Lower leg skin (tissue), 4 donors: ENCODE data around the gene CAMKK1. TPM values are rescaled to one million over a fixed set of nuclear protein-coding genes. Genes with fewer than 3 reads are reported as not detected.

Source experiments
- DNase-seq, 2 donors: peaks; one replicate each; pipeline ENCODE4 v3.0.0-alpha.2; 2019; ENCODE audit warnings: low spot score in 2 of 2
- H3K4me3 ChIP-seq: fragments of 200-600 bp; sonication (generic); 2 replicates; pipeline ENCODE4 v1.5.1; 2017; ENCODE audit warnings: mild to moderate bottlenecking, low read depth; ENCODE audit not compliant: poor library complexity, severe bottlenecking
- CTCF ChIP-seq, 3 donors: fragments of 450-650 bp; IDR thresholded peaks; one replicate each; pipeline ENCODE4 v1.5.1; 2016; ENCODE audit warnings: antibody characterized with exemption in 3 of 3, mild to moderate bottlenecking in 3 of 3, moderate library complexity in 2 of 3
- POLR2A ChIP-seq, 2 donors: fragments of 450-650 bp; IDR thresholded peaks; one replicate each; pipeline ENCODE4 v1.6.1; 2016 to 2017; ENCODE audit warnings: antibody characterized with exemption in 2 of 2, mild to moderate bottlenecking in 1 of 2, moderate library complexity in 1 of 2
- WGBS, 2 donors: methylation state at CpG; one replicate each; pipeline ENCODE4 v1.1.5; 2018; 5-methylcytosine and 5-hydroxymethylcytosine counted together
- intact Hi-C: fragments of 100-400 bp; cut with DNase I; formaldehyde crosslinking; loops from one replicate; pipeline ENCODE4 v1.15.0; 2023; ENCODE audit warnings: low total_unique reads
- total RNA-seq, 4 donors: library from RNA; depleted of rRNA; stranded (reverse); fragments of >200 nt; gene quantifications; one replicate each; pipeline ENCODE4 v1.1.0, GENCODE V29; 2016

CAMKK1 gene
- total RNA-seq, 4 donors from 2014 or later = 7.3 to 21.2 (median 14.6) TPM

DNA sequence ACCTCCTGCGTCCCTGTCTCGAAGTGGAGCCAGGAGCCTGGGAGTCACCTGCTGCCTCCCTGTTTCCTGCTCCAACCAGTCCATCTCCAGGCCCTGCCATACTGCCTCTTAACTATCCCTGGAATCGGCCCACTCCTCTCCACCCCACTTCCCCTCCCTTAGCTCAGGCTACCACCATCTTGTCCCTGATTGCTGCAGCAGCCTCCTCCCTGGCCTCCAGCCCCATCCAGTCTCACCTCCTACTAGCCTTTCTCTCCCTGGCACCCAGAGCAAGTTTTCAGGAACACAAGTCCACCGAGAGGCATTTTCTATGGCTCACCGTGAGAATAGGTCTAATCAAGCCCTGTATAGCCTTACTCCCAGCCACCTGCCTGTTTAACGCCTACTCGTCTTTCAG lies 865 bp upstream of the CAMKK1 start:
- WGBS, 2 donors = 63 to 67% methylated on average over 7 of the region's 7 CpGs
- no peak for DNase-seq
- no peak overlapping the region for H3K4me3 ChIP-seq
- TF ChIP-seq POLR2A (IDR thresholded peaks at IDR 0.05) = no peak
- intact Hi-C loops = no loop called here

DNA sequence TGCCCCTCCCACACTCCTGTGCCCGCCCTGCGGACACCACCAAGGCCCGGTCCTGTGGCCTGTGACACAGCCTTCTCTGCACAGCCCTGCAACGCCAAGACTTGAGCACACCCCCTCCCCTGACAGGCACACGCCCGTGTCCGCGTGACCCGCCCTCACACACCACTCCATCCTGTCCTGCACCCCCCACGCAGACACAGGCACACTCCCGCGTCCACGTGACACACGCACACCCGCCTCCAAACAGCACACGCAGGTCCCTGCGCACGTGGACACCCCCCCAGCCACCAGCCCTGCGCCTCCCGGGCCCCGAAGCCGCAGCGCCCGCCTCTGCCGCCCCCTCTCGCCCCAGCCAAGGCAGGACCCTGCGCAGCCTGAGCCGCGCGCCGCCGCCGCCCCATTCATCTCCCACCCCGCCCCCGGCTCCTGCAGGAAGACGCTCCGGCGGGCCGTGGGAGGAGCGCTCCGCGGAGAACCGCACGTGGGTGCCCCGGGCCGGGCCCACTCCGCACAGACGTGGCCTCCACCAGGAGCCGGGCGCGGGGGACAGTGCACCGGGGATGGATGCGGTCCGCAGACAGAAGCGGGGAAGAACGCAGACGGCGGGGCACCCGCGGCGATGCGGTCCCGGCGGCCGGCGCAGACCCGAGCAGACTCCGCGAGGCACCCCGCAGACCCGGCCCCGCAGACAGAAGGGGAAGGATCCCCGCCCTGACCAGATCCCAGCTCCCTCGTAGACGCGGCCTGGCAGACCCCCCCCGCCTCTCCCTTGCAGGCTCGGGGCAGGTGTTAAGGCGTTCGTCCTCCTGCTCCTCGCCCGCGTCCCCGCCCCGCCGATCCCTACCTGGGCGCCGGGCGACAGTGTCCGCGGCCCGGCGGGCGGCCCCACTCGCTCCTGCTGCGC lies 506 bp downstream of the CAMKK1 start:
- peak overlapping the region; percentile 58 for H3K4me3 ChIP-seq
- TF ChIP-seq CTCF (IDR thresholded peaks at IDR 0.05) (no peak), POLR2A (IDR thresholded peaks at IDR 0.05) (no peak)
- intact Hi-C loops = no loop called here
- peak; percentile 86 to 97 for DNase-seq
- 0 to 1% methylated on average over 36 to 43 of the region's 96 CpGs for WGBS, 2 donors

DNA sequence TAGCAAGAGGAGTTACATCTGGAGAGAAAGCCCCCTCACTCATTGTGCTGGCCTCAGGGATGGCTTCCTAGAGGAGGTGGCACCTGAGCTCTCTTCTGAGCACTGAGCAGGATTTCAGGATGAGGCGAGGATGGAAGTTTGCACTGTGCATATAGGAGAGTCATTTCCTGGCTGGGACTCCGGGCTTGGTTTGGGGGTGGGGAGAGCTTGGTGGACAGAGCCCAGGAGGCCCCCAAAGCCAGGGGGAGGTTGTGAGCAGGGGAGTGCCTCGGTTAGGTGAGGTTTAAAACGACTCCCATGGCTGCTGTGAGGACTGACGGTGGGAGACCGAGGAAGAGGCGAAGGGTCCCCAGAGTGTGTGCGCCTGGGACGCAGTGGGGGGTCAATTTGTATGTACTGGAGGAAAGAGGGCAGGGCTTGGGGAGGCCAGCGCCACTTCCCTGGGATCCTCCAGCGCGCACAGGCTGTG lies 1.2 kb downstream of the CAMKK1 start:
- H3K4me3 ChIP-seq = no peak overlapping the region
- WGBS, 2 donors = 38 to 64% methylated on average over 10 to 12 of the region's 12 CpGs
- intact Hi-C loops = no loop called here
- DNase-seq = no peak
- TF ChIP-seq POLR2A (IDR thresholded peaks at IDR 0.05) (no peak), CTCF (IDR thresholded peaks at IDR 0.05) (no peak)

DNA sequence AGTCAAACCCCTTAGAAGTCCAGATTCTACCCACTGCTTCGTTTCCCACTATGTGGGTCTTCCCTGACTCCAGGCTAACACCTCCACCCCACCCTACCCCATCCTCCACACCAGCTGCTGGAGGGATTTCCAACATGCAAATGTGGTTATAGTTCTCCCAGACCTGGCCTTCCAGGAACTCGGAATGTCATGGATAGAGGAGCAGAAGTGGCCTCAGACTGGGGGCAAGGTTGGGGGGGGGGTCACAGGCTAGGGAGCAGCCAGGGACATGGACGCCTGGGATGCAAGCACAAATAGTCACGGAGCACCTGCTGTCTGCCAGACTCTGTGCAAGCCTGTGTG lies 2.0 kb downstream of the CAMKK1 start:
- no peak for TF ChIP-seq POLR2A (IDR thresholded peaks at IDR 0.05)
- TF ChIP-seq CTCF (IDR thresholded peaks at IDR 0.05) = no peak
- DNase-seq = no peak
- intact Hi-C loops = no loop called here
- WGBS, 2 donors = 52 to 61% methylated on average over 4 of the region's 4 CpGs
- no peak overlapping the region for H3K4me3 ChIP-seq

- TF ChIP-seq POLR2A (IDR thresholded peaks at IDR 0.05) (no peak), CTCF (IDR thresholded peaks at IDR 0.05) (no peak)
- peak; percentile 65 to 96 for DNase-seq
- 26 to 47% methylated on average over 11 to 22 of the region's 22 CpGs for WGBS, 2 donors
- intact Hi-C loops = no loop called here
- no peak overlapping the region for H3K4me3 ChIP-seq
Measured at GRCh38 chr17:3890082-3890877, 2.6 kb downstream of the CAMKK1 start.
